Neutrophil (primary cell): Measurements from ENCODE around the gene POLRMT.
A peak's percentile ranks its signal among the peaks of the same experiment; 100 is the strongest.
"Not testable (repeated sequence)": the region's sequence is repeated elsewhere in the genome, so short reads cannot be mapped to it uniquely, and the experiment has no call there.

Experiments
- H3K27ac ChIP-seq: fragments of 200-600 bp; sonication (generic); 2 replicates; pipeline ENCODE4 v1.5.1; 2016; ENCODE audit warnings: mild to moderate bottlenecking, moderate library complexity
- H3K27me3 ChIP-seq: fragments of 200-600 bp; sonication (generic); 2 replicates; pipeline ENCODE4 v1.6.0; 2016; ENCODE audit warnings: mild to moderate bottlenecking
- H3K36me3 ChIP-seq: fragments of 200-600 bp; sonication (generic); 2 replicates; pipeline ENCODE4 v1.5.1; 2017
- H3K4me1 ChIP-seq, 2 experiments: fragments of 200-600 bp in 1 of 2; sonication (generic) in 1 of 2; 1 replicate in 1 of 2; 2 replicates in 1 of 2; pipeline versions ENCODE4 v1.5.1 to v1.6.1; 2013 to 2016; ENCODE audit warnings: low read depth in 1 of 2, low read length in 1 of 2, mild to moderate bottlenecking in 1 of 2, moderate library complexity in 1 of 2; ENCODE audit not compliant: control insufficient read depth in 1 of 2, insufficient read depth in 1 of 2
- H3K4me3 ChIP-seq, 2 experiments: fragments of 200-600 bp in 1 of 2; sonication (generic) in 1 of 2; 1 replicate in 1 of 2; 2 replicates in 1 of 2; pipeline ENCODE4 v1.5.1; 2013 to 2016; ENCODE audit warnings: low read depth in 1 of 2, low read length in 1 of 2, mild to moderate bottlenecking in 1 of 2, moderate library complexity in 1 of 2
- H3K9me3 ChIP-seq: fragments of 200-600 bp; sonication (generic); 2 replicates; pipeline ENCODE4 v1.5.1; 2016
- TF ChIP-seq, protein P1 (sequence below): fragments of 200-600 bp; sonication (generic); IDR thresholded peaks from 2 replicates; pipeline ENCODE4 v1.5.1; 2016; ENCODE audit warnings: antibody characterized with exemption

The POLRMT gene

DNA sequence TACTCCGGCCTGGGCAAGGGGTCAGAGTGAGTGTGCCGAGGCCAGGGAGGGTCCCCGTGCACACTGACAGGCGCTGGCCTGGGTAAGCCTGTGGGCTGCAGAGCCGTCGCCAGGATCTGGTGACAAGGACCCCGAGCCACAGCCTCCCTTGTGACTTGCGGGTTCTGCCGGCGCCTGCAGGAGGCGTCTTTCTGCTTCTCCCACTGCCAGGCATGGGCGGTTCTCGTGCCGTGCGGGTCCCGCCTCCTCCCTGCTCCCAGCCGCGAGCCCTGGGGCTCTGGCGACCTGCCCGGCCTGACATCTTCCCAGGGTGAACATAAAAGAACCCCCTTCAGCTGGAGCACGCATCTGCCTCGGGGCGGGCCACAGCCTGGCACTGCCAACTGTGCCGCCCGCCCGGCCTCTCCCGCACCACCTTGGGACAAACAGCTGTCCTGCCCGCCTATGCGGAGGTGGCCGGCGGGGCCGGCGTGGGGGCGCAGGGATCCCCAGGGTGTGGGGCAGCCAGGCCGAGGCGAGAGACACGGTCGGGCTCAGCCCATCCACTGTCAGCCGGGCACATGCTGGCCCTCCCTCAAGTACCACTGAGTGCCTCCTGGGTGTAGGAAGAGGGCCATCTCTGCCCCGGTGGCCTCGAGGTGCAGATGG, 45.1 kb downstream of the POLRMT start:
- Histone ChIP-seq H3K36me3 (peaks cover 7% of the 10 kb centered on the region), H3K27me3 (peaks cover 81% of the 10 kb centered on the region), H3K4me1 (no peaks in the 10 kb centered on the region), H3K9me3 (no peaks in the 10 kb centered on the region), H3K27ac (no peak overlapping the region), H3K4me3 (no peak overlapping the region)
- TF ChIP-seq, protein P1, sequence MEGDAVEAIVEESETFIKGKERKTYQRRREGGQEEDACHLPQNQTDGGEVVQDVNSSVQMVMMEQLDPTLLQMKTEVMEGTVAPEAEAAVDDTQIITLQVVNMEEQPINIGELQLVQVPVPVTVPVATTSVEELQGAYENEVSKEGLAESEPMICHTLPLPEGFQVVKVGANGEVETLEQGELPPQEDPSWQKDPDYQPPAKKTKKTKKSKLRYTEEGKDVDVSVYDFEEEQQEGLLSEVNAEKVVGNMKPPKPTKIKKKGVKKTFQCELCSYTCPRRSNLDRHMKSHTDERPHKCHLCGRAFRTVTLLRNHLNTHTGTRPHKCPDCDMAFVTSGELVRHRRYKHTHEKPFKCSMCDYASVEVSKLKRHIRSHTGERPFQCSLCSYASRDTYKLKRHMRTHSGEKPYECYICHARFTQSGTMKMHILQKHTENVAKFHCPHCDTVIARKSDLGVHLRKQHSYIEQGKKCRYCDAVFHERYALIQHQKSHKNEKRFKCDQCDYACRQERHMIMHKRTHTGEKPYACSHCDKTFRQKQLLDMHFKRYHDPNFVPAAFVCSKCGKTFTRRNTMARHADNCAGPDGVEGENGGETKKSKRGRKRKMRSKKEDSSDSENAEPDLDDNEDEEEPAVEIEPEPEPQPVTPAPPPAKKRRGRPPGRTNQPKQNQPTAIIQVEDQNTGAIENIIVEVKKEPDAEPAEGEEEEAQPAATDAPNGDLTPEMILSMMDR: no peak

- Histone ChIP-seq H3K27me3 (peaks cover 55% of the 10 kb centered on the region), H3K36me3 (peaks cover 33% of the 10 kb centered on the region), H3K4me3 (no peak overlapping the region), H3K4me1 (no peaks in the 10 kb centered on the region), H3K9me3 (no peaks in the 10 kb centered on the region), H3K27ac (no peak overlapping the region)
- TF ChIP-seq, protein P1: no peak
Measured at GRCh38 chr19:585551-586110, 47.7 kb downstream of the POLRMT start.

GRCh38 chr19:585146-585545, 48.2 kb downstream of the POLRMT start:
- H3K4me3 ChIP-seq, H3K9me3 ChIP-seq, H3K27ac ChIP-seq, H3K4me1 ChIP-seq: not testable (repeated sequence)
- peaks cover 50% of the 10 kb centered on the region for H3K27me3 ChIP-seq
- H3K36me3 ChIP-seq: peaks cover 38% of the 10 kb centered on the region

DNA sequence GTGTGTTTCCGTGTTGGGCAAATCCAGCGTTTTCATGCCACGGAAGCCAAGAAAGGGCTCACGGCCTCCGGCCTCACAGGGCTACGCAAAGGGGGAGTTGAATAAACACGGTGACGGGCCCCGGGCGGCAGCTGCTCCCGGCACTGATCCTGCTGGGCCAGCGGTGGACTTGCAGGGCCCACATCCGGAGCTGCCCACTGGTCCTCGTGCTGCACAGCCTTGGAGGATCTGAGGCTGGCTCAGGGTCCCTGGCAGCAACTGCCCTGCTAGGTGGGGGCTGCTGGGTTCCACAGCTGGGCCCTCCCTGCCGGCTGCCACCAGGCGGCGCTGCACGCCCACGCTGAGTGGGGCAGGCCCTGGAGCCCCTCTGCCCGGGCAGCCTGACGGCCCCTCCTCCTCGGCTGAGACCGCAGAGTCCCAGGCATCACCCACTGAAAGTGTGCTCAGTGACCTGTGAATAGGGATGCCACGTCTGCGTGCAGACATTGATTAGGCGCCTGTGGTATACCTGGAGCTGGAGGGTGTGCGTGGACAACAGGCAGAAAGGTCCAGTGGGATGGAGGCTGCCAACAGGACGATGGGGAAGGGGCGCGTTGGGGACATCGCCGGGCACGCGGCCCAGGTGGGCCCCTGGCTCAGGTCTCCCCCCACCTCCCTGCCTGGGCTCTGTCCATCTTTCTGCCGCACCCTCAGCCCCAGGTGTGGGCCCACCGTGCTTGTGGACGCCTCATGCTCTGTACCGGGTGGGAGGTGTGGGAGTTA, 48.9 kb downstream of the POLRMT start:
- Histone ChIP-seq H3K4me3 (no peak overlapping the region), H3K9me3 (no peaks in the 10 kb centered on the region), H3K27ac (no peak overlapping the region), H3K27me3 (peaks cover 48% of the 10 kb centered on the region), H3K36me3 (peaks cover 45% of the 10 kb centered on the region), H3K4me1 (no peaks in the 10 kb centered on the region)
- TF ChIP-seq, protein P1: peak; percentile 73

DNA sequence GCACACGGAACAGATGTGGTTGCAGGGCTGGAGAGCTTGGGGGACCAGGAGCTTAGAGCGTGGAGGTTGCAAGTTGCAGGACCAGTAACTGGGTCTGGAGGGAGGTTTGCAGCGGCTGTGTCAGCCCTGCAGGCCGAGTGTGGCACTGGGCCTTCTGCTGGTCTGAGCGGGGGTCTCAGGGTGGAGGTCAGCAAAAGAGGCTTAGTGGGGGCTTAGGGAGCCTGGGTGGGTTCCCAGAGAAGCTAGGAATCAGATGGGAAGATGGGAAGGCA, 49.4 kb downstream of the POLRMT start:
- TF ChIP-seq, protein P1: no peak
- H3K27ac ChIP-seq: no peak overlapping the region

More for the DNA sequence above, 49.4 kb downstream of the POLRMT start:
- Histone ChIP-seq H3K27me3 (peaks cover 43% of the 10 kb centered on the region), H3K36me3 (peaks cover 50% of the 10 kb centered on the region), H3K9me3 (no peaks in the 10 kb centered on the region), H3K4me3 (no peak overlapping the region), H3K4me1 (no peaks in the 10 kb centered on the region)
